B cell (primary cell): Measurements from ENCODE around the gene TWIST1. TPM values are rescaled to one million over a fixed set of nuclear protein-coding genes. Genes with fewer than 3 reads are reported as not detected.

ENCODE experiments used
- ATAC-seq: fragments of 200-7000 bp; cut with Tn5 transposase; one replicate; pipeline ENCODE4 v1.10.0; 2021; ENCODE audit warnings: low read depth, mild to moderate bottlenecking, moderate number of reproducible peaks, moderate library complexity
- CTCF ChIA-PET: fragments of 350-600 bp; sonication (Branson Sonifier 250); formaldehyde crosslinking; loops from one replicate; lab custom pipeline; 2021; ENCODE audit warnings: antibody characterized with exemption, inconsistent platforms; lab: Charles Lee
- POLR2A ChIA-PET: fragments of 350-600 bp; sonication (Branson Sonifier 250); formaldehyde crosslinking; loops from one replicate; lab custom pipeline; 2021; ENCODE audit warnings: antibody characterized with exemption; lab: Charles Lee
- DNase-seq: peaks from one replicate; pipeline ENCODE4 v3.0.0; 2013
- H2AFZ ChIP-seq: 2 replicates; pipeline ENCODE4 v1.6.1; 2012; ENCODE audit warnings: mild to moderate bottlenecking, low read depth, low read length; ENCODE audit not compliant: insufficient read depth, poor library complexity, severe bottlenecking
- H3K27ac ChIP-seq, 2 donors: 1 replicate in 1 of 2; 2 replicates in 1 of 2; pipeline ENCODE4 v1.5.1; 2012 to 2013; ENCODE audit warnings: low read length in 2 of 2, mild to moderate bottlenecking in 2 of 2, moderate library complexity in 1 of 2
- H3K27me3 ChIP-seq, 4 experiments: fragments of 200-600 bp in 1 of 4; sonication (generic) in 1 of 4; replicated peaks in 1 of 4; 1 replicate in 2 of 4; 2 replicates in 2 of 4; pipeline versions ENCODE4 v1.6.1 to v1.7.0; 2013 to 2016; ENCODE audit warnings: low read length in 3 of 4, mild to moderate bottlenecking in 2 of 4, mixed read lengths in 1 of 4, moderate library complexity in 1 of 4; ENCODE audit not compliant: insufficient read depth in 4 of 4, control insufficient read depth in 3 of 4; ENCODE audit errors: control extremely low read depth in 1 of 4
- H3K36me3 ChIP-seq, 2 experiments: replicated peaks in 1 of 2; 1 replicate in 1 of 2; 2 replicates in 1 of 2; pipeline versions ENCODE4 v1.6.1 to v1.7.1; 2013; ENCODE audit warnings: low read length in 1 of 2; ENCODE audit not compliant: insufficient read depth in 2 of 2, control insufficient read depth in 1 of 2; ENCODE audit errors: control extremely low read depth in 1 of 2, extremely low read depth in 1 of 2
- H3K4me1 ChIP-seq, 2 donors: fragments of 200-600 bp in 1 of 2; sonication (generic) in 1 of 2; 1 replicate in 1 of 2; 2 replicates in 1 of 2; pipeline versions ENCODE4 v1.5.1 to v1.6.1; 2013 to 2017; ENCODE audit warnings: low read length in 2 of 2; ENCODE audit not compliant: control insufficient read depth in 2 of 2, insufficient read depth in 2 of 2
- H3K4me2 ChIP-seq: replicated peaks from 2 replicates; pipeline ENCODE3; 2012; ENCODE audit warnings: mild to moderate bottlenecking, low read depth, low read length; ENCODE audit not compliant: poor library complexity, severe bottlenecking
- H3K4me3 ChIP-seq, 5 experiments: fragments of 200-600 bp in 1 of 5; sonication (generic) in 1 of 5; 1 replicate in 3 of 5; 2 replicates in 2 of 5; pipeline versions ENCODE4 v1.5.1 to v1.7.0; 2011 to 2016; ENCODE audit warnings: low read length in 4 of 5, mild to moderate bottlenecking in 4 of 5, low read depth in 2 of 5, control low read depth in 1 of 5, moderate library complexity in 1 of 5; ENCODE audit not compliant: insufficient read depth in 1 of 5; ENCODE audit errors: control extremely low read depth in 1 of 5, extremely low read depth in 1 of 5
- H3K79me2 ChIP-seq: fragments of 200-600 bp; sonication (generic); one replicate; pipeline ENCODE4 v1.6.0; 2016; ENCODE audit warnings: low read length; ENCODE audit not compliant: control insufficient read depth, insufficient read depth
- H3K9ac ChIP-seq: fragments of 200-600 bp; sonication (generic); 2 replicates; pipeline ENCODE4 v1.6.1; 2017; ENCODE audit warnings: mild to moderate bottlenecking, low read length, moderate library complexity
- H3K9me3 ChIP-seq, 3 donors: one replicate each; pipeline versions ENCODE4 v1.6.1 to v1.7.1; 2013; ENCODE audit warnings: low read length in 2 of 3; ENCODE audit not compliant: control insufficient read depth in 2 of 3, insufficient read depth in 1 of 3; ENCODE audit errors: control extremely low read depth in 1 of 3
- H4K20me1 ChIP-seq: 2 replicates; pipeline ENCODE4 v1.6.0; 2012; ENCODE audit warnings: mild to moderate bottlenecking, low read length; ENCODE audit not compliant: insufficient read depth, control insufficient read depth, poor library complexity, severe bottlenecking
- H3K27ac Mint-ChIP-seq: one replicate; pipeline ENCODE4 v1.8.0; 2021; ENCODE audit warnings: mixed read lengths
- H3K27me3 Mint-ChIP-seq: one replicate; pipeline ENCODE4 v1.8.0; 2021; ENCODE audit warnings: mixed read lengths
- H3K4me1 Mint-ChIP-seq: one replicate; pipeline ENCODE4 v1.8.0; 2021; ENCODE audit warnings: mixed read lengths
- H3K4me3 Mint-ChIP-seq: one replicate; pipeline ENCODE4 v1.8.0; 2021; ENCODE audit warnings: mixed read lengths
- H3K9me3 Mint-ChIP-seq: one replicate; pipeline ENCODE4 v1.8.0; 2022; ENCODE audit warnings: mixed read lengths; ENCODE audit not compliant: insufficient read depth
- EZH2 ChIP-seq: IDR thresholded peaks from 2 replicates; pipeline ENCODE4 v1.6.1; 2012; ENCODE audit warnings: borderline replicate concordance, low read depth, mild to moderate bottlenecking, moderate library complexity, low read length; ENCODE audit not compliant: insufficient read depth, poor library complexity, severe bottlenecking
- WGBS: methylation state at CpG from one replicate; pipeline ENCODE4 v1.1.5; 2013; ENCODE audit warnings: missing lambda C conversion rate; ENCODE audit not compliant: insufficient coverage; 5-methylcytosine and 5-hydroxymethylcytosine counted together
- intact Hi-C: fragments of 100-400 bp; cut with micrococcal nuclease; formaldehyde crosslinking; loops from one replicate; pipeline ENCODE4 v1.10.0; 2022
- polyA plus RNA-seq: library from polyadenylated mRNA; depleted of rRNA; stranded (reverse); fragments of >200 nt; gene quantifications from 2 replicates; pipeline ENCODE4 v1.2.3, GENCODE V29; 2012
- total RNA-seq, 2 donors: library from RNA; stranded (reverse); fragments of 120-200 nt in 1 of 2; gene quantifications; 1 replicate in 1 of 2; 2 replicates in 1 of 2; pipeline versions ENCODE4 v1.2.3 to v1.2.4, GENCODE V29; 2013 to 2022
- TF ChIP-seq, protein P1 (sequence below): fragments of 200-600 bp; IDR thresholded peaks from one replicate; pipeline ENCODE4 v1.8.0; 2022; ENCODE audit warnings: antibody characterized with exemption, mild to moderate bottlenecking

TWIST1 gene
- total and polyA plus RNA-seq, 2 donors (not counting 1 experiment from before 2014, with no cell fraction given), result not detected

DNA sequence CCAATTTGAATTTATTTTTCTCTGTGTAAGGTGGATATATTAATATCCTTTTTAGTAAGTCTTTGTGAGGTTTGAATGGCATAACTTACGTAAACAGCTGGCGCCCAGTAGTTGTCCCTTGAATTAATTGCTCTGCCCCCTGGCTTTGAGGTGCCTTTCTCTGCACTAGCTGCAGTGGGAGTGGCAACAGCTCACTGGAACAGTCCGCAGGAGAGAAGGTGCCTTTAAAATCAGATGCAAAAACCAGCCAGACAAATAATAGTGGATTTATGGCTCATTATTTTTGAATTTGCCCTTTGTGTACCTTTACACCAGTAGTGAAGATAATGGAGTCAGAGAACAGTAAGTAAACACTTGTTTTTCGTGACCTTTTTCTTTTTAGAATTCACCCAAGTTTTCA is 16.0 kb upstream of the TWIST1 start:
- no peaks in the 10 kb centered on the region for H3K79me2 ChIP-seq
- no peaks in the 10 kb centered on the region for H4K20me1 ChIP-seq
- H2AFZ ChIP-seq, result no peak overlapping the region
- POLR2A ChIA-PET, result no interaction called here
- no peak for DNase-seq
- H3K4me1 ChIP-seq, result no peaks in the 10 kb centered on the region
- no peak overlapping the region for H3K4me2 ChIP-seq
- H3K27ac ChIP-seq, result no peak overlapping the region
- no peaks in the 10 kb centered on the region for H3K9me3 Mint-ChIP-seq
- H3K9me3 ChIP-seq, result no peaks in the 10 kb centered on the region
- H3K4me1 Mint-ChIP-seq, result no peaks in the 10 kb centered on the region
- CTCF ChIA-PET, result no interaction called here
- WGBS, result 80% methylated on average over 1 of the region's 4 CpGs
- no peak overlapping the region for H3K4me3 ChIP-seq
- H3K36me3 ChIP-seq, result no peaks in the 10 kb centered on the region
- H3K27ac Mint-ChIP-seq, result no peak overlapping the region
- TF ChIP-seq EZH2, result no peak
- TF ChIP-seq, protein P1, sequence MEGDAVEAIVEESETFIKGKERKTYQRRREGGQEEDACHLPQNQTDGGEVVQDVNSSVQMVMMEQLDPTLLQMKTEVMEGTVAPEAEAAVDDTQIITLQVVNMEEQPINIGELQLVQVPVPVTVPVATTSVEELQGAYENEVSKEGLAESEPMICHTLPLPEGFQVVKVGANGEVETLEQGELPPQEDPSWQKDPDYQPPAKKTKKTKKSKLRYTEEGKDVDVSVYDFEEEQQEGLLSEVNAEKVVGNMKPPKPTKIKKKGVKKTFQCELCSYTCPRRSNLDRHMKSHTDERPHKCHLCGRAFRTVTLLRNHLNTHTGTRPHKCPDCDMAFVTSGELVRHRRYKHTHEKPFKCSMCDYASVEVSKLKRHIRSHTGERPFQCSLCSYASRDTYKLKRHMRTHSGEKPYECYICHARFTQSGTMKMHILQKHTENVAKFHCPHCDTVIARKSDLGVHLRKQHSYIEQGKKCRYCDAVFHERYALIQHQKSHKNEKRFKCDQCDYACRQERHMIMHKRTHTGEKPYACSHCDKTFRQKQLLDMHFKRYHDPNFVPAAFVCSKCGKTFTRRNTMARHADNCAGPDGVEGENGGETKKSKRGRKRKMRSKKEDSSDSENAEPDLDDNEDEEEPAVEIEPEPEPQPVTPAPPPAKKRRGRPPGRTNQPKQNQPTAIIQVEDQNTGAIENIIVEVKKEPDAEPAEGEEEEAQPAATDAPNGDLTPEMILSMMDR, result no peak
- no peak for ATAC-seq
- H3K27me3 Mint-ChIP-seq, result peaks cover 18% of the 10 kb centered on the region
- no peak overlapping the region for H3K4me3 Mint-ChIP-seq
- no peak overlapping the region for H3K9ac ChIP-seq
- peaks cover 0 to 2% (median 0%) of the 10 kb centered on the region in 4 experiments for H3K27me3 ChIP-seq
- intact Hi-C loops, result no loop called here

DNA sequence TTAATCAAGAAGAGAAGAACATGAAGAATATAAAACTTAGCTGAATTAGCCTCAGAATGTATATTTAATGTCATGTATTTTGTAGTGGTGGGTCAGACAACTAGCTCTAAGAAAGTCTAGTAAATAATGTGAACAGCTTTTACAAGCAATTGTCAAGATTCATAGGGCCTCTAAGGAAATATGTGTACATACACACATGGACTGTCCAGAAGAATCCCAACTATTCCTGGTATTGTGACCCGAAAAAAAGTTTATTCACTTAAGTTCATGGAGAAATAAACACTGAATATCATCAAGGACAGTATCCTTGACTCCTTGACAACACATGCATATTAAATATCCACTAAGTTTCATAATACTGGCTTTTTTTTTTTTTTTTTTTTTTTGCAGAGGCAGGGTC is 11.4 kb upstream of the TWIST1 start:
- intact Hi-C loops, result no loop called here

More for the DNA sequence above, 11.4 kb upstream of the TWIST1 start:
- no peaks in the 10 kb centered on the region for H3K9me3 Mint-ChIP-seq
- TF ChIP-seq EZH2, result no peak
- TF ChIP-seq, protein P1, result no peak
- H3K27ac Mint-ChIP-seq, result no peak overlapping the region
- Histone ChIP-seq H3K4me1 (no peaks in the 10 kb centered on the region), H3K79me2 (no peaks in the 10 kb centered on the region), H2AFZ (no peak overlapping the region), H3K9me3 (no peaks in the 10 kb centered on the region), H4K20me1 (no peaks in the 10 kb centered on the region), H3K4me3 (no peak overlapping the region), H3K27ac (no peak overlapping the region), H3K4me2 (no peak overlapping the region), H3K27me3 (peaks cover 0 to 7% (median 2%) of the 10 kb centered on the region in 4 experiments), H3K9ac (no peak overlapping the region), H3K36me3 (no peaks in the 10 kb centered on the region)
- DNase-seq, result no peak
- no CpG with 5 or more reads among the region's 1 CpG for WGBS
- ChIA-PET CTCF (no interaction called here), POLR2A (no interaction called here)
- no peaks in the 10 kb centered on the region for H3K4me1 Mint-ChIP-seq
- no peak for ATAC-seq
- no peak overlapping the region for H3K4me3 Mint-ChIP-seq
- peaks cover 32% of the 10 kb centered on the region for H3K27me3 Mint-ChIP-seq
